ENCODE results near the gene ERMP1. TPM values are rescaled to one million over a fixed set of nuclear protein-coding genes. Genes with fewer than 3 reads are reported as not detected.

The ERMP1 gene
- polyA plus RNA-seq, 3 donors, result 2.5 to 3.7 (median 3.6) TPM

DNA sequence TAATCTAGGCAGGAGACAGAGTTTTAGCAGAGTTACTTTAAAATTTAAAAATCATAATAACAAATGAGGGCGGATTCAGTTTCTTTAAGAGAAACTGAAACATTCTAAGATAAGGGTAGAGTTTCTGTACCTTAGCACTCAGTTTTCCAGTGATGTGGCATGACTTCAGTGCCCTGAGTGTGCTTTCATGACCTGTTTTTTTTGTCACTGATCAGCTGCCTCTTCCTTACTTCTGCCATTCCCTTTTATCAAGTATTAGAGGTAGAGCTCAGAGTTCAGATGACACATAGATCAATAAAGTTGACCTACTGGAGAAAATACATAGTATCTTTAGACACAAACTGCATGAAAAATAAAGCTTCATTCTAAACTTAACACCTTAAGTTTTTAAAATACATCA is 82.3 kb downstream of the ERMP1 start:
- no peak overlapping the region for H3K4me3 ChIP-seq (replicated peaks in 1 of 3; ENCODE audit: low read depth in 2 of 3, low read length in 3 of 3)
- H3K4me1 Mint-ChIP-seq, result no peaks in the 10 kb centered on the region
- no peaks in the 10 kb centered on the region for H3K27me3 ChIP-seq (ENCODE audit: control insufficient read depth in 2 of 2, insufficient read depth in 2 of 2, low read length in 2 of 2)
- TF ChIP-seq, protein P1, sequence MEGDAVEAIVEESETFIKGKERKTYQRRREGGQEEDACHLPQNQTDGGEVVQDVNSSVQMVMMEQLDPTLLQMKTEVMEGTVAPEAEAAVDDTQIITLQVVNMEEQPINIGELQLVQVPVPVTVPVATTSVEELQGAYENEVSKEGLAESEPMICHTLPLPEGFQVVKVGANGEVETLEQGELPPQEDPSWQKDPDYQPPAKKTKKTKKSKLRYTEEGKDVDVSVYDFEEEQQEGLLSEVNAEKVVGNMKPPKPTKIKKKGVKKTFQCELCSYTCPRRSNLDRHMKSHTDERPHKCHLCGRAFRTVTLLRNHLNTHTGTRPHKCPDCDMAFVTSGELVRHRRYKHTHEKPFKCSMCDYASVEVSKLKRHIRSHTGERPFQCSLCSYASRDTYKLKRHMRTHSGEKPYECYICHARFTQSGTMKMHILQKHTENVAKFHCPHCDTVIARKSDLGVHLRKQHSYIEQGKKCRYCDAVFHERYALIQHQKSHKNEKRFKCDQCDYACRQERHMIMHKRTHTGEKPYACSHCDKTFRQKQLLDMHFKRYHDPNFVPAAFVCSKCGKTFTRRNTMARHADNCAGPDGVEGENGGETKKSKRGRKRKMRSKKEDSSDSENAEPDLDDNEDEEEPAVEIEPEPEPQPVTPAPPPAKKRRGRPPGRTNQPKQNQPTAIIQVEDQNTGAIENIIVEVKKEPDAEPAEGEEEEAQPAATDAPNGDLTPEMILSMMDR (IDR thresholded peaks at IDR 0.05), result no peak
- H3K36me3 ChIP-seq (replicated peaks in 1 of 2; ENCODE audit: control insufficient read depth in 1 of 2, insufficient read depth in 2 of 2, low read length in 2 of 2), result peaks cover 71 to 96% of the 10 kb centered on the region in 2 donors
- H3K4me3 Mint-ChIP-seq, result no peak overlapping the region
- peaks cover 56 to 69% of the 10 kb centered on the region in 2 donors for H3K36me3 Mint-ChIP-seq
- no peak overlapping the region for H3K27ac ChIP-seq (ENCODE audit: low read depth in 1 of 2, low read length in 2 of 2)
- H4K20me1 ChIP-seq (ENCODE audit: insufficient read depth, low read length), result no peaks in the 10 kb centered on the region
- H3K27ac Mint-ChIP-seq, result peak overlapping the region in 1 of 7 donors; percentile 7
- no peaks in the 10 kb centered on the region for H3K9me3 ChIP-seq (replicated peaks in 1 of 2; ENCODE audit: control insufficient read depth in 1 of 2, insufficient read depth in 1 of 2, low read length in 2 of 2)
- H3K27me3 Mint-ChIP-seq (ENCODE audit: low read depth in 3 of 3), result no peaks in the 10 kb centered on the region
- no peak for DNase-seq
- no peak overlapping the region for H3K4me2 ChIP-seq (replicated peaks; ENCODE audit: extremely low read depth, low read length, poor library complexity, severe bottlenecking)
- intact Hi-C loops (cut with micrococcal nuclease), result no loop called here
- H2AFZ ChIP-seq (ENCODE audit: insufficient read depth, low read depth, low read length, poor library complexity, severe bottlenecking), result no peak overlapping the region
- H3K9ac ChIP-seq (ENCODE audit: insufficient read depth, low read length, poor library complexity, severe bottlenecking), result no peak overlapping the region
- H3K4me1 ChIP-seq (ENCODE audit: control insufficient read depth in 1 of 2, insufficient read depth in 2 of 2, low read length in 2 of 2), result no peaks in the 10 kb centered on the region
- H3K79me2 ChIP-seq (ENCODE audit: insufficient read depth, low read length), result no peaks in the 10 kb centered on the region
- WGBS (ENCODE audit: insufficient coverage), result no CpG with 5 or more reads among the region's 1 CpG
- peaks cover 0 to 5% (median 2%) of the 10 kb centered on the region in 7 donors for H3K9me3 Mint-ChIP-seq

DNA sequence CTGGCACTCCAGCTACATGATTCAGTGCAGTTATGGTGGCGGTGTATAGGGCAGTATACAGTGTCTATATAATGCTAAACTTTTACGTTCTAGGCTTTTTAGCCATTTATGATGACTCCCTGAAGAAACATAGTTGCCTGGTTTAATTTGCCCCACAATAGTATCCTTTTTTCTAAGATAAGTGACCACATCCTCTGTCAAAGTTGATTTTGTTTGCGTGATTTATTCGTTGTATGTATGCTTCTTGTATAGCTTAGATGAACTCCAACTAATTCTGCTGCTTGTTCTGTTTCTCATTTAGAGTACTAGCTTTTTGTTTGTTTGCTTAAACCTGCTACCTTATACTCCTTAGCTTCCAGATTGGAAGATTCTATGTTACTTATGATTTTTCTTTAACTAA is 83.6 kb downstream of the ERMP1 start:
- no peak overlapping the region for H3K27ac Mint-ChIP-seq
- H3K4me3 Mint-ChIP-seq, result no peak overlapping the region
- H3K36me3 ChIP-seq (replicated peaks in 1 of 2; ENCODE audit: control insufficient read depth in 1 of 2, insufficient read depth in 2 of 2, low read length in 2 of 2), result peaks cover 77 to 99% of the 10 kb centered on the region in 2 donors

More for the DNA sequence above, 83.6 kb downstream of the ERMP1 start:
- no peaks in the 10 kb centered on the region for H3K4me1 ChIP-seq (ENCODE audit: control insufficient read depth in 1 of 2, insufficient read depth in 2 of 2, low read length in 2 of 2)
- Mint-ChIP-seq H3K36me3 (peaks cover 69 to 76% of the 10 kb centered on the region in 2 donors), H3K4me1 (no peaks in the 10 kb centered on the region), H3K27me3 (ENCODE audit: low read depth in 3 of 3) (no peaks in the 10 kb centered on the region), H3K9me3 (peaks cover 0 to 4% (median 2%) of the 10 kb centered on the region in 7 donors)
- no peak for DNase-seq
- H3K27ac ChIP-seq (ENCODE audit: low read depth in 1 of 2, low read length in 2 of 2), result no peak overlapping the region
- H3K4me3 ChIP-seq (replicated peaks in 1 of 3; ENCODE audit: low read depth in 2 of 3, low read length in 3 of 3), result no peak overlapping the region
- H2AFZ ChIP-seq (ENCODE audit: insufficient read depth, low read depth, low read length, poor library complexity, severe bottlenecking), result no peak overlapping the region
- no peaks in the 10 kb centered on the region for H3K9me3 ChIP-seq (replicated peaks in 1 of 2; ENCODE audit: control insufficient read depth in 1 of 2, insufficient read depth in 1 of 2, low read length in 2 of 2)
- H4K20me1 ChIP-seq (ENCODE audit: insufficient read depth, low read length), result no peaks in the 10 kb centered on the region
- no CpG with 5 or more reads among the region's 4 CpGs for WGBS (ENCODE audit: insufficient coverage)
- H3K79me2 ChIP-seq (ENCODE audit: insufficient read depth, low read length), result no peaks in the 10 kb centered on the region
- H3K27me3 ChIP-seq (ENCODE audit: control insufficient read depth in 2 of 2, insufficient read depth in 2 of 2, low read length in 2 of 2), result no peaks in the 10 kb centered on the region
- H3K9ac ChIP-seq (ENCODE audit: insufficient read depth, low read length, poor library complexity, severe bottlenecking), result no peak overlapping the region
- TF ChIP-seq, protein P1 (IDR thresholded peaks at IDR 0.05), result no peak
- no peak overlapping the region for H3K4me2 ChIP-seq (replicated peaks; ENCODE audit: extremely low read depth, low read length, poor library complexity, severe bottlenecking)
- intact Hi-C loops (cut with micrococcal nuclease), result no loop called here

Measured in CD14-positive monocyte (primary cell).